T-helper 9 cell (primary cell): ENCODE measurements around the gene KAT14.
"Not testable (repeated sequence)": the region's sequence is repeated elsewhere in the genome, so short reads cannot be mapped to it uniquely, and the experiment has no call there.

Source experiments
- DNase-seq: peaks from one replicate; pipeline ENCODE4 v3.0.0-alpha.2; 2020

The KAT14 gene

GRCh38 chr20:18156045-18156444, 18.4 kb downstream of the KAT14 start:
- no peak for DNase-seq

GRCh38 chr20:18164356-18164755, 26.7 kb downstream of the KAT14 start:
- no peak for DNase-seq

GRCh38 chr20:18165553-18165952, 27.9 kb downstream of the KAT14 start:
- DNase-seq: no peak

- DNase-seq: no peak
These were observed 28.7 kb downstream of the KAT14 start for GRCh38 chr20:18166241-18166881.

- no peak for DNase-seq
These were observed 29.3 kb downstream of the KAT14 start for GRCh38 chr20:18166950-18167349.

GRCh38 chr20:18172379-18172778, 34.7 kb downstream of the KAT14 start:
- DNase-seq: no peak

GRCh38 chr20:18174906-18175683, 37.4 kb downstream of the KAT14 start:
- DNase-seq: no peak

- DNase-seq: no peak
These were observed 38.7 kb downstream of the KAT14 start for GRCh38 chr20:18176318-18176785.

- not testable (repeated sequence) for DNase-seq
These were observed 42.7 kb downstream of the KAT14 start for GRCh38 chr20:18180366-18180765.

- no peak for DNase-seq
These were observed 43.2 kb downstream of the KAT14 start for GRCh38 chr20:18180815-18181214.

- no peak for DNase-seq
These were observed 49.4 kb downstream of the KAT14 start for GRCh38 chr20:18187020-18187419.

GRCh38 chr20:18188434-18188833, 50.8 kb downstream of the KAT14 start:
- DNase-seq: no peak

GRCh38 chr20:18190338-18191233, 52.9 kb downstream of the KAT14 start:
- no peak for DNase-seq

- DNase-seq: no peak
These were observed 53.6 kb downstream of the KAT14 start for GRCh38 chr20:18191306-18191705.

GRCh38 chr20:18194461-18194860, 56.8 kb downstream of the KAT14 start:
- DNase-seq: not testable (repeated sequence)

GRCh38 chr20:18195931-18196330, 58.3 kb downstream of the KAT14 start:
- DNase-seq: no peak

GRCh38 chr20:18197382-18198070, 59.9 kb downstream of the KAT14 start:
- no peak for DNase-seq

- no peak for DNase-seq
These were observed 65.3 kb downstream of the KAT14 start for GRCh38 chr20:18202966-18203365.

GRCh38 chr20:18203700-18204099, 66.0 kb downstream of the KAT14 start:
- DNase-seq: not testable (repeated sequence)

- no peak for DNase-seq
These were observed 75.3 kb downstream of the KAT14 start for GRCh38 chr20:18213002-18213401.

- no peak for DNase-seq
These were observed 77.9 kb downstream of the KAT14 start for GRCh38 chr20:18215566-18215965.

- no peak for DNase-seq
These were observed 80.6 kb downstream of the KAT14 start for GRCh38 chr20:18218280-18218679.

- DNase-seq: no peak
These were observed 85.7 kb downstream of the KAT14 start for GRCh38 chr20:18223409-18223808.
